GM21529 (cell line): Measurements from ENCODE around the gene PAX6.

Source experiments
- ATAC-seq: cut with Tn5 transposase; IDR thresholded peaks from one replicate; pipeline ENCODE4 v1.9.1; 2021; ENCODE audit not compliant: unreplicated experiment

Gene PAX6

GRCh38 chr11:31798554-31799434 lies 12.3 kb downstream of the PAX6 start:
- ATAC-seq: peak; percentile 57

GRCh38 chr11:31798057-31798553 lies 13.0 kb downstream of the PAX6 start:
- no peak for ATAC-seq

GRCh38 chr11:31797190-31798056 lies 13.7 kb downstream of the PAX6 start:
- no peak for ATAC-seq

GRCh38 chr11:31796499-31797189 lies 14.5 kb downstream of the PAX6 start:
- ATAC-seq: no peak

- no peak for ATAC-seq
Measured at GRCh38 chr11:31795706-31796498, 15.2 kb downstream of the PAX6 start.

- ATAC-seq: no peak
Measured at GRCh38 chr11:31794548-31794947, 16.6 kb downstream of the PAX6 start.

- ATAC-seq: no peak
Measured at GRCh38 chr11:31793264-31793663, 17.9 kb downstream of the PAX6 start.

GRCh38 chr11:31792456-31792855 lies 18.7 kb downstream of the PAX6 start:
- no peak for ATAC-seq

- no peak for ATAC-seq
Measured at GRCh38 chr11:31792036-31792435, 19.1 kb downstream of the PAX6 start.

GRCh38 chr11:31790649-31791048 lies 20.5 kb downstream of the PAX6 start:
- no peak for ATAC-seq

- no peak for ATAC-seq
Measured at GRCh38 chr11:31788085-31788484, 23.0 kb downstream of the PAX6 start.

- no peak for ATAC-seq
Measured at GRCh38 chr11:31786996-31787685, 24.0 kb downstream of the PAX6 start.

- ATAC-seq: no peak
Measured at GRCh38 chr11:31784611-31785010, 26.5 kb downstream of the PAX6 start.

- no peak for ATAC-seq
Measured at GRCh38 chr11:31783252-31783651, 27.9 kb downstream of the PAX6 start.

- ATAC-seq: no peak
Measured at GRCh38 chr11:31782257-31782656, 28.9 kb downstream of the PAX6 start.

GRCh38 chr11:31780480-31780971 lies 30.6 kb downstream of the PAX6 start:
- ATAC-seq: no peak

GRCh38 chr11:31780078-31780477 lies 31.0 kb downstream of the PAX6 start:
- no peak for ATAC-seq

GRCh38 chr11:31779374-31779791 lies 31.7 kb downstream of the PAX6 start:
- ATAC-seq: no peak

- ATAC-seq: no peak
Measured at GRCh38 chr11:31772412-31772811, 38.7 kb downstream of the PAX6 start.
